HepG2 (cell line): Measurements from ENCODE around the gene KCNIP3. TPM values are rescaled to one million over a fixed set of nuclear protein-coding genes. Genes with fewer than 3 reads are reported as not detected.

Experiments
- AKNA ChIP-seq: sonication (generic); formaldehyde crosslinking; IDR thresholded peaks from 2 replicates; pipeline ENCODE4 v1.4.0; 2020; ENCODE audit warnings: missing genetic modification reagents, borderline replicate concordance
- ARNTL ChIP-seq: sonication (generic); formaldehyde crosslinking; IDR thresholded peaks from 2 replicates; pipeline ENCODE4 v1.4.0; 2020; ENCODE audit warnings: mild to moderate bottlenecking, missing genetic modification reagents
- ATF7 ChIP-seq, 2 experiments: fragments of 450-650 bp in 1 of 2; sonication (generic) in 1 of 2; formaldehyde crosslinking in 1 of 2; IDR thresholded peaks; 2 replicates each; pipeline versions ENCODE4 v1.4.0 to v1.6.1; 2016 to 2020; ENCODE audit warnings: antibody characterized with exemption in 1 of 2, mild to moderate bottlenecking in 1 of 2, missing genetic modification reagents in 1 of 2
- CBX2 ChIP-seq, 2 experiments: fragments of 200-600 bp in 1 of 2; sonication (generic); formaldehyde crosslinking in 1 of 2; IDR thresholded peaks; 2 replicates each; pipeline versions ENCODE4 v1.7.0 to v1.8.1; 2018 to 2022; ENCODE audit warnings: low read depth in 2 of 2, low read length in 1 of 2, mild to moderate bottlenecking in 1 of 2, missing genetic modification reagents in 1 of 2
- EHMT2 ChIP-seq: fragments of 200-600 bp; sonication (generic); IDR thresholded peaks from 2 replicates; pipeline ENCODE4 v1.7.0; 2017; ENCODE audit warnings: antibody characterized with exemption, low read depth, low read length, borderline replicate concordance
- ETV6 ChIP-seq: sonication (generic); formaldehyde crosslinking; conservative IDR thresholded peaks from 2 replicates; pipeline ENCODE4 v1.4.0; 2020; ENCODE audit warnings: missing genetic modification reagents
- FOXP4 ChIP-seq: sonication (generic); formaldehyde crosslinking; IDR thresholded peaks from 2 replicates; pipeline ENCODE4 v1.4.0; 2020; ENCODE audit warnings: missing genetic modification reagents
- KDM5B ChIP-seq: sonication (generic); formaldehyde crosslinking; IDR thresholded peaks from 2 replicates; pipeline ENCODE4 v1.4.0; 2020; ENCODE audit warnings: missing genetic modification reagents, mild to moderate bottlenecking, borderline replicate concordance
- MYPOP ChIP-seq: sonication (generic); formaldehyde crosslinking; IDR thresholded peaks from 2 replicates; pipeline ENCODE4 v1.8.1; 2023; ENCODE audit warnings: mild to moderate bottlenecking, moderate library complexity, missing genetic modification reagents
- NFYB ChIP-seq: sonication (generic); formaldehyde crosslinking; IDR thresholded peaks from 2 replicates; pipeline ENCODE4 v1.4.0; 2020; ENCODE audit warnings: missing genetic modification reagents
- NFYC ChIP-seq: IDR thresholded peaks from 2 replicates; pipeline ENCODE4 v1.6.1; 2016; ENCODE audit warnings: missing genetic modification reagents, missing compliant biosample characterization
- TARDBP ChIP-seq: sonication (generic); formaldehyde crosslinking; IDR thresholded peaks from 2 replicates; pipeline ENCODE4 v1.8.0; 2022; ENCODE audit warnings: mild to moderate bottlenecking, missing genetic modification reagents
- YY1 ChIP-seq: IDR thresholded peaks from 2 replicates; pipeline ENCODE4 v1.6.1; 2011; ENCODE audit warnings: low read length, low read depth, moderate library complexity, mild to moderate bottlenecking; ENCODE audit not compliant: insufficient read depth, insufficient replicate concordance
- ZEB1 ChIP-seq: IDR thresholded peaks from 2 replicates; pipeline ENCODE4 v1.6.1; 2012; ENCODE audit warnings: mild to moderate bottlenecking, low read depth, inconsistent platforms; ENCODE audit not compliant: insufficient replicate concordance
- ZNF335 ChIP-seq: sonication (generic); formaldehyde crosslinking; IDR thresholded peaks from 2 replicates; pipeline ENCODE4 v1.4.0; 2020; ENCODE audit warnings: missing genetic modification reagents
- ZNF382 ChIP-seq: sonication (generic); formaldehyde crosslinking; IDR thresholded peaks from 2 replicates; pipeline ENCODE4 v1.5.0; 2020; ENCODE audit warnings: missing genetic modification reagents, mild to moderate bottlenecking, borderline replicate concordance
- ZNF431 ChIP-seq: sonication (generic); formaldehyde crosslinking; IDR thresholded peaks from 2 replicates; pipeline ENCODE4 v1.9.0; 2022; ENCODE audit warnings: missing genetic modification reagents, low read depth, mild to moderate bottlenecking, borderline replicate concordance
- ZNF496 ChIP-seq: sonication (generic); formaldehyde crosslinking; IDR thresholded peaks from 2 replicates; pipeline ENCODE4 v1.8.1; 2023; ENCODE audit warnings: mild to moderate bottlenecking, moderate library complexity, missing genetic modification reagents; ENCODE audit not compliant: insufficient replicate concordance
- ZNF549 ChIP-seq: sonication (generic); formaldehyde crosslinking; IDR thresholded peaks from 2 replicates; pipeline ENCODE4 v1.5.0; 2020; ENCODE audit warnings: missing genetic modification reagents
- ZNF564 ChIP-seq: sonication (generic); formaldehyde crosslinking; IDR thresholded peaks from 2 replicates; pipeline ENCODE4 v1.8.1; 2023; ENCODE audit warnings: mild to moderate bottlenecking, missing genetic modification reagents
- ZNF879 ChIP-seq: sonication (generic); formaldehyde crosslinking; IDR thresholded peaks from 2 replicates; pipeline ENCODE4 v1.8.1; 2023; ENCODE audit warnings: missing genetic modification reagents
- polyA plus RNA-seq, 8 experiments: library from polyadenylated mRNA; depleted of rRNA in 3 of 8; stranded (reverse) in 7 of 8; unstranded in 1 of 8; fragments of >200 nt; fragmentation: Illumina TruSeq in 4 of 8; extraction: Trizol in 4 of 8; gene quantifications; 2 replicates each; pipeline versions ENCODE4 v1.2.1 to v1.2.3, GENCODE V29; 2011 to 2016; ENCODE audit warnings: low read depth in 4 of 8, missing spikeins in 1 of 8, mixed read lengths in 1 of 8; ENCODE audit not compliant: insufficient read depth in 1 of 8
- total RNA-seq, 5 experiments: library from RNA; depleted of rRNA; stranded (reverse); fragments of >200 nt; fragmentation: Illumina TruSeq; extraction: Trizol; gene quantifications; 2 replicates each; pipeline ENCODE4 v1.2.3, GENCODE V29; 2016; ENCODE audit warnings: low read depth in 1 of 5

The KCNIP3 gene
- total and polyA plus RNA-seq, 2 of the 13 experiments (the other 11 are each of a cell fraction or from before 2014, with no cell fraction given): not detected

GRCh38 chr2:95402370-95403203 is 105.4 kb downstream of the KCNIP3 start, which contains the start of gene FAHD2A (continued):
- TF ChIP-seq AKNA (no peak), ZNF564 (CRISPR knock-in tag) (0 out of 2 replicates have a peak, but pooled peaks have one; percentile 35), TARDBP (CRISPR knock-in tag) (peak; percentile 88), ATF7 (IDR thresholded peaks at IDR 0.05) (peak; percentile 89), ATF7 (CRISPR knock-in tag; IDR thresholded peaks at IDR 0.05) (peak; percentile 89), FOXP4 (CRISPR knock-in tag) (no peak; the same call in 1 of the 2 replicates), ZEB1 (peak; percentile 52), ZNF549 (0 out of 2 replicates have a peak, but pooled peaks have one; percentile 19), YY1 (peak; percentile 80), CBX2 (IDR thresholded peaks at IDR 0.05; ENCODE audit: low read depth, low read length) (no peak), CBX2 (CRISPR knock-in tag; IDR thresholded peaks at IDR 0.05; ENCODE audit: low read depth) (no peak), NFYC (CRISPR knock-in tag) (peak; percentile 85), MYPOP (no peak), NFYB (peak; percentile 83), EHMT2 (no peak), ARNTL (CRISPR knock-in tag) (peak; percentile 47; the same call in 1 of the 2 replicates), ZNF879 (CRISPR knock-in tag) (no peak), ETV6 (CRISPR knock-in tag) (peak; percentile 62; the same call in 1 of the 2 replicates), ZNF431 (CRISPR knock-in tag) (peak; percentile 70), ZNF382 (CRISPR knock-in tag) (no peak), KDM5B (peak; percentile 85; the same call in 1 of the 2 replicates), ZNF335 (CRISPR knock-in tag) (peak; percentile 94), ZNF496 (CRISPR knock-in tag) (no peak)
